B cell (primary cell): Measurements from ENCODE around the gene KPNB1. TPM values are rescaled to one million over a fixed set of nuclear protein-coding genes. Genes with fewer than 3 reads are reported as not detected.

Experiments
- ATAC-seq: fragments of 200-7000 bp; cut with Tn5 transposase; one replicate; pipeline ENCODE4 v1.10.0; 2021; ENCODE audit warnings: low read depth, mild to moderate bottlenecking, moderate number of reproducible peaks, moderate library complexity
- CTCF ChIA-PET: fragments of 350-600 bp; sonication (Branson Sonifier 250); formaldehyde crosslinking; loops from one replicate; lab custom pipeline; 2021; ENCODE audit warnings: antibody characterized with exemption, inconsistent platforms; lab: Charles Lee
- POLR2A ChIA-PET: fragments of 350-600 bp; sonication (Branson Sonifier 250); formaldehyde crosslinking; loops from one replicate; lab custom pipeline; 2021; ENCODE audit warnings: antibody characterized with exemption; lab: Charles Lee
- DNase-seq: peaks from one replicate; pipeline ENCODE4 v3.0.0; 2013
- H2AFZ ChIP-seq: 2 replicates; pipeline ENCODE4 v1.6.1; 2012; ENCODE audit warnings: mild to moderate bottlenecking, low read depth, low read length; ENCODE audit not compliant: insufficient read depth, poor library complexity, severe bottlenecking
- H3K27ac ChIP-seq, 2 donors: 1 replicate in 1 of 2; 2 replicates in 1 of 2; pipeline ENCODE4 v1.5.1; 2012 to 2013; ENCODE audit warnings: low read length in 2 of 2, mild to moderate bottlenecking in 2 of 2, moderate library complexity in 1 of 2
- H3K27me3 ChIP-seq, 4 experiments: fragments of 200-600 bp in 1 of 4; sonication (generic) in 1 of 4; replicated peaks in 1 of 4; 1 replicate in 2 of 4; 2 replicates in 2 of 4; pipeline versions ENCODE4 v1.6.1 to v1.7.0; 2013 to 2016; ENCODE audit warnings: low read length in 3 of 4, mild to moderate bottlenecking in 2 of 4, mixed read lengths in 1 of 4, moderate library complexity in 1 of 4; ENCODE audit not compliant: insufficient read depth in 4 of 4, control insufficient read depth in 3 of 4; ENCODE audit errors: control extremely low read depth in 1 of 4
- H3K36me3 ChIP-seq, 2 experiments: replicated peaks in 1 of 2; 1 replicate in 1 of 2; 2 replicates in 1 of 2; pipeline versions ENCODE4 v1.6.1 to v1.7.1; 2013; ENCODE audit warnings: low read length in 1 of 2; ENCODE audit not compliant: insufficient read depth in 2 of 2, control insufficient read depth in 1 of 2; ENCODE audit errors: control extremely low read depth in 1 of 2, extremely low read depth in 1 of 2
- H3K4me1 ChIP-seq, 2 donors: fragments of 200-600 bp in 1 of 2; sonication (generic) in 1 of 2; 1 replicate in 1 of 2; 2 replicates in 1 of 2; pipeline versions ENCODE4 v1.5.1 to v1.6.1; 2013 to 2017; ENCODE audit warnings: low read length in 2 of 2; ENCODE audit not compliant: control insufficient read depth in 2 of 2, insufficient read depth in 2 of 2
- H3K4me2 ChIP-seq: replicated peaks from 2 replicates; pipeline ENCODE3; 2012; ENCODE audit warnings: mild to moderate bottlenecking, low read depth, low read length; ENCODE audit not compliant: poor library complexity, severe bottlenecking
- H3K4me3 ChIP-seq, 5 experiments: fragments of 200-600 bp in 1 of 5; sonication (generic) in 1 of 5; 1 replicate in 3 of 5; 2 replicates in 2 of 5; pipeline versions ENCODE4 v1.5.1 to v1.7.0; 2011 to 2016; ENCODE audit warnings: low read length in 4 of 5, mild to moderate bottlenecking in 4 of 5, low read depth in 2 of 5, control low read depth in 1 of 5, moderate library complexity in 1 of 5; ENCODE audit not compliant: insufficient read depth in 1 of 5; ENCODE audit errors: control extremely low read depth in 1 of 5, extremely low read depth in 1 of 5
- H3K79me2 ChIP-seq: fragments of 200-600 bp; sonication (generic); one replicate; pipeline ENCODE4 v1.6.0; 2016; ENCODE audit warnings: low read length; ENCODE audit not compliant: control insufficient read depth, insufficient read depth
- H3K9ac ChIP-seq: fragments of 200-600 bp; sonication (generic); 2 replicates; pipeline ENCODE4 v1.6.1; 2017; ENCODE audit warnings: mild to moderate bottlenecking, low read length, moderate library complexity
- H3K9me3 ChIP-seq, 3 donors: one replicate each; pipeline versions ENCODE4 v1.6.1 to v1.7.1; 2013; ENCODE audit warnings: low read length in 2 of 3; ENCODE audit not compliant: control insufficient read depth in 2 of 3, insufficient read depth in 1 of 3; ENCODE audit errors: control extremely low read depth in 1 of 3
- H4K20me1 ChIP-seq: 2 replicates; pipeline ENCODE4 v1.6.0; 2012; ENCODE audit warnings: mild to moderate bottlenecking, low read length; ENCODE audit not compliant: insufficient read depth, control insufficient read depth, poor library complexity, severe bottlenecking
- H3K27ac Mint-ChIP-seq: one replicate; pipeline ENCODE4 v1.8.0; 2021; ENCODE audit warnings: mixed read lengths
- H3K27me3 Mint-ChIP-seq: one replicate; pipeline ENCODE4 v1.8.0; 2021; ENCODE audit warnings: mixed read lengths
- H3K4me1 Mint-ChIP-seq: one replicate; pipeline ENCODE4 v1.8.0; 2021; ENCODE audit warnings: mixed read lengths
- H3K4me3 Mint-ChIP-seq: one replicate; pipeline ENCODE4 v1.8.0; 2021; ENCODE audit warnings: mixed read lengths
- H3K9me3 Mint-ChIP-seq: one replicate; pipeline ENCODE4 v1.8.0; 2022; ENCODE audit warnings: mixed read lengths; ENCODE audit not compliant: insufficient read depth
- EZH2 ChIP-seq: IDR thresholded peaks from 2 replicates; pipeline ENCODE4 v1.6.1; 2012; ENCODE audit warnings: borderline replicate concordance, low read depth, mild to moderate bottlenecking, moderate library complexity, low read length; ENCODE audit not compliant: insufficient read depth, poor library complexity, severe bottlenecking
- WGBS: methylation state at CpG from one replicate; pipeline ENCODE4 v1.1.5; 2013; ENCODE audit warnings: missing lambda C conversion rate; ENCODE audit not compliant: insufficient coverage; 5-methylcytosine and 5-hydroxymethylcytosine counted together
- intact Hi-C: fragments of 100-400 bp; cut with micrococcal nuclease; formaldehyde crosslinking; loops from one replicate; pipeline ENCODE4 v1.10.0; 2022
- polyA plus RNA-seq: library from polyadenylated mRNA; depleted of rRNA; stranded (reverse); fragments of >200 nt; gene quantifications from 2 replicates; pipeline ENCODE4 v1.2.3, GENCODE V29; 2012
- total RNA-seq, 2 donors: library from RNA; stranded (reverse); fragments of 120-200 nt in 1 of 2; gene quantifications; 1 replicate in 1 of 2; 2 replicates in 1 of 2; pipeline versions ENCODE4 v1.2.3 to v1.2.4, GENCODE V29; 2013 to 2022
- TF ChIP-seq, protein P1 (sequence below): fragments of 200-600 bp; IDR thresholded peaks from one replicate; pipeline ENCODE4 v1.8.0; 2022; ENCODE audit warnings: antibody characterized with exemption, mild to moderate bottlenecking

The KPNB1 gene
- total and polyA plus RNA-seq, 2 donors (not counting 1 experiment from before 2014, with no cell fraction given), result 60.6 to 278 TPM

DNA sequence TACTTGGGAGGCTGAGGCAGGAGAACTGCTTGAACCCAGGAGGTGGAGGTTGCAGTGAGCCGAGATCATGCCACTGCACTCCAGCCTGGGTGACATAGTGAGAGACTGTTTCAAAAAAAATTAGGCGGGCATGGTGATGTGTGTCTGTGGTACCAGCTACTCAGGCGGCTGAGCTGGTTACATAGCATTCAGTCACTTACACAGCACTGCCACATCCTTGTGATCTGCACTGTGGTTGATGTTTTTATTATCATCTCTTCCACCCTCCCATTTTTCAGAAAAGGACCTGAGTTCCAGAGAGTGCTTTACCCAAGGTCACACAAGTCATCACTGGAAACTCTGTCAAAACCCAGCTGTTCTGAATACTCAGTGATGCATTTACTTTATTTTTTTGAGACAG is 14.8 kb upstream of the KPNB1 start:
- Mint-ChIP-seq H3K4me1 (no peaks in the 10 kb centered on the region), H3K27ac (no peak overlapping the region), H3K27me3 (no peaks in the 10 kb centered on the region), H3K4me3 (no peak overlapping the region), H3K9me3 (no peaks in the 10 kb centered on the region)
- intact Hi-C loops, result no loop called here
- Histone ChIP-seq H3K4me1 (no peaks in the 10 kb centered on the region), H3K27me3 (no peaks in the 10 kb centered on the region), H3K9me3 (no peaks in the 10 kb centered on the region), H3K4me2 (no peak overlapping the region), H3K79me2 (no peaks in the 10 kb centered on the region), H3K36me3 (peaks cover 0 to 1% of the 10 kb centered on the region in 2 experiments), H3K9ac (no peak overlapping the region), H3K4me3 (no peak overlapping the region), H2AFZ (no peak overlapping the region), H4K20me1 (no peaks in the 10 kb centered on the region), H3K27ac (no peak overlapping the region)
- WGBS, result 83% methylated on average over 1 of the region's 3 CpGs
- TF ChIP-seq EZH2, result no peak
- TF ChIP-seq, protein P1, sequence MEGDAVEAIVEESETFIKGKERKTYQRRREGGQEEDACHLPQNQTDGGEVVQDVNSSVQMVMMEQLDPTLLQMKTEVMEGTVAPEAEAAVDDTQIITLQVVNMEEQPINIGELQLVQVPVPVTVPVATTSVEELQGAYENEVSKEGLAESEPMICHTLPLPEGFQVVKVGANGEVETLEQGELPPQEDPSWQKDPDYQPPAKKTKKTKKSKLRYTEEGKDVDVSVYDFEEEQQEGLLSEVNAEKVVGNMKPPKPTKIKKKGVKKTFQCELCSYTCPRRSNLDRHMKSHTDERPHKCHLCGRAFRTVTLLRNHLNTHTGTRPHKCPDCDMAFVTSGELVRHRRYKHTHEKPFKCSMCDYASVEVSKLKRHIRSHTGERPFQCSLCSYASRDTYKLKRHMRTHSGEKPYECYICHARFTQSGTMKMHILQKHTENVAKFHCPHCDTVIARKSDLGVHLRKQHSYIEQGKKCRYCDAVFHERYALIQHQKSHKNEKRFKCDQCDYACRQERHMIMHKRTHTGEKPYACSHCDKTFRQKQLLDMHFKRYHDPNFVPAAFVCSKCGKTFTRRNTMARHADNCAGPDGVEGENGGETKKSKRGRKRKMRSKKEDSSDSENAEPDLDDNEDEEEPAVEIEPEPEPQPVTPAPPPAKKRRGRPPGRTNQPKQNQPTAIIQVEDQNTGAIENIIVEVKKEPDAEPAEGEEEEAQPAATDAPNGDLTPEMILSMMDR, result no peak
- DNase-seq (no peak), ATAC-seq (no peak)
- ChIA-PET POLR2A (no interaction called here), CTCF (interaction anchor here (0.6 to 1.8 kb wide), 3 partner anchors 17 to 20 kb away, joined by 3 to 5 read pairs (median 4); no protein-coding TSS in a partner anchor)

DNA sequence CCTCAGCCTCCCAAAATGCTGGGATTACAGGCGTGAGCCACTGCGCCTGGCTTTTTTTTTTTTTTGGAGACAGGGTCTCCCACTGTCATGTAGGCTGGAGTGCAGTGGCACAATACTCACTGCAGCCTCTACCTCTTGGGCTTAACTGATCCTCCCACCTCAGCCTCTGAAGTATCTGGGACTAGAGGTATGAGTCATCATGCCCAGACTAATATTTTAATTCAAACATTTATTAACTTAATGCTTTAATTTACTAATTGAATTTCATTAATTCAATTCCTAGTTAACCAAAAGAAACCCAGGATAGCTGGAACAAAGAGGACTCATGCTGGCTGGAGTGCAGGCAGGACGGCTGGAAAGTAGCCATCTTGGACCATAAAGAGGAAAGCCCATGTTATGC is 14.0 kb upstream of the KPNB1 start:
- Histone ChIP-seq H4K20me1 (no peaks in the 10 kb centered on the region), H3K9ac (no peak overlapping the region), H3K27me3 (no peaks in the 10 kb centered on the region), H3K9me3 (no peaks in the 10 kb centered on the region), H3K79me2 (no peaks in the 10 kb centered on the region), H3K27ac (no peak overlapping the region), H2AFZ (no peak overlapping the region), H3K4me2 (no peak overlapping the region), H3K36me3 (peaks cover 0 to 1% of the 10 kb centered on the region in 2 experiments), H3K4me1 (no peaks in the 10 kb centered on the region), H3K4me3 (no peak overlapping the region)
- TF ChIP-seq, protein P1, result no peak
- no peak for TF ChIP-seq EZH2
- intact Hi-C loops, result no loop called here
- DNase-seq, result no peak
- ATAC-seq, result no peak
- Mint-ChIP-seq H3K9me3 (no peaks in the 10 kb centered on the region), H3K4me1 (peaks cover under 1% of the 10 kb centered on the region), H3K27me3 (no peaks in the 10 kb centered on the region), H3K4me3 (no peak overlapping the region), H3K27ac (no peak overlapping the region)
- POLR2A ChIA-PET, result no interaction called here
- 100% methylated on average over 2 of the region's 3 CpGs for WGBS
- CTCF ChIA-PET, result interaction anchor here (1.1 to 1.8 kb wide), 2 partner anchors 10 to 20 kb away, joined by 4 to 6 read pairs; no protein-coding TSS in a partner anchor
